Spleen (tissue), 7 donors: ENCODE results near the gene SELENOO.

ENCODE experiments used
- CTCF ChIP-seq, 11 experiments: fragments of 200-600 bp in 7 of 11; fragments of 450-650 bp in 4 of 11; sonication (generic) in 4 of 11; IDR thresholded peaks in 8 of 11; conservative IDR thresholded peaks in 3 of 11; 1 replicate in 7 of 11; 2 replicates in 4 of 11; pipeline versions ENCODE4 v1.4.0 to v1.8.0; 2016 to 2021; ENCODE audit warnings: antibody characterized with exemption in 11 of 11, inconsistent platforms in 4 of 11, mild to moderate bottlenecking in 1 of 11
- POLR2A ChIP-seq, 3 donors: fragments of 450-650 bp; IDR thresholded peaks; one replicate each; pipeline ENCODE4 v1.5.1; 2017; ENCODE audit warnings: antibody characterized with exemption in 3 of 3, mild to moderate bottlenecking in 1 of 3
- POLR2AphosphoS5 ChIP-seq, 3 donors: sonication (generic); formaldehyde crosslinking; IDR thresholded peaks; one replicate each; pipeline ENCODE4 v1.5.1; 2017; ENCODE audit warnings: antibody characterized with exemption in 3 of 3
- donor health status: DM: no; HTN: no; CAD: no; lungs with moderate emphysema.
- donor health status: DM: no; HTN: no; CAD: no.
- donor health status: DM: no; HTN: no; CAD: no.

DNA sequence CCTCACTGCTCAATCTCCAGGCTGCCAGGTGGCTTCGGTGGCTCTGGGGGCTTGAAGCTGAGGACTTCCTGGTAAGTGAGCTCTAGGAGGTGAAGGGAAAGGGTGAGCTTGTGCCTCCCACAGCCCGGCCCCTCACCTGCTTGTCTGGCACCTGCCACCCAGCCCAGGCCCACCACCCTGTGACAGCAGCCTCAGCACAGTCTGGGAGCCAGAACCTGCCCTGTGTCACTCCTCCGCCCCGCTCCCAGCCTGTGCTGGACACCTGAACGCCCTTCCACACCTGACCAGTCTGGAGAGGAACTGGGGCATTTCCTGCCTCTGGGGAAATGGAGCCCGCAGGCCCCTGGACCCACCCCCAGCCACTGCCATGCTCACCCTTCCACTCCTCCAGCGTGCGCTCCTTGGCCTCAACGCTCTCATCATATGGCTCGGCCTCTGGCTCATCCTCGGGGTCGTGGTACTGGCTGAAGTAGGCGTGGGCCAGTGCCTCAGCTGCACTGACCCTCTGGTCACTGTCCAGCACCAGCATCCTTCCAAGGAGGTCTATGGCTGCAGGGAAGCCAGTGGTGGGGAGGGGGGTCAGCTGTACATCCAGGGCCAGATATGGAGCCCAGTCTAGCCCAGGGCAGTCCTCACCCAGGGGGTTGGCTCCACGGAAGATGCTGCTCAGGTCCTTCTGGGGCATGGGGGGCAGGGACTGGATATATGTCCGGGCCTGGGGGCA is 64.3 kb downstream of the SELENOO start:
- TF ChIP-seq CTCF (IDR thresholded peaks at IDR 0.05 in 8 of 11, conservative IDR thresholded peaks at IDR 0.05 in 3 of 11) (no peak), POLR2AphosphoS5 (IDR thresholded peaks at IDR 0.05) (no peak), POLR2A (IDR thresholded peaks at IDR 0.05) (no peak)
